ENCODE results near the gene TUBA1B.
"Not testable (repeated sequence)": the region's sequence is repeated elsewhere in the genome, so short reads cannot be mapped to it uniquely, and the experiment has no call there.

Gene TUBA1B

GRCh38 chr12:49131051-49131893, at the start of gene TUBA1B:
TSS of gene TUBA1B (minus strand) at chr12:49131395. CDS start at chr12:49131300, 95 bp downstream.
- peak; percentile 74 for DNase-seq (ENCODE audit: low read depth, low spot score)

DNA sequence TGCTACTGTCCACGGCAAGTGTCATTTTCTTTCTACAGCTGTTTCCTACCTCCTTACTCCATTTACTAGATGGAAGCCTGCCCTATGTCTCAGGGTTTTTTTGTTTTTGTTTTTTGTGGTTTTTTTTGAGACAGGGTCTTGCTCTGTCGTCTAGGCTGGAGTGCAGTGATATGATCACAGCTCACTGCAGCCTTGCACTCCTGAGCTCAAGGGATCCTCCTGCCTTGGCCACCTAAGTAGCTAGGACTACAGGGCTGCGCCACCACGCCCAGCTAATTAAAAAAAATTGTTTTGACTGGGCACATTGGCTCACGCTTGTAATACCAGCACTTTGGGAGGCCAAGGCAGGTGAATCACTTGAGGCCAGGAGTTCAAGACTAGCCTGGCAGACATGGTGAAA, 43.0 kb upstream of the TUBA1B start:
- DNase-seq (ENCODE audit: low read depth, low spot score), result no peak

DNA sequence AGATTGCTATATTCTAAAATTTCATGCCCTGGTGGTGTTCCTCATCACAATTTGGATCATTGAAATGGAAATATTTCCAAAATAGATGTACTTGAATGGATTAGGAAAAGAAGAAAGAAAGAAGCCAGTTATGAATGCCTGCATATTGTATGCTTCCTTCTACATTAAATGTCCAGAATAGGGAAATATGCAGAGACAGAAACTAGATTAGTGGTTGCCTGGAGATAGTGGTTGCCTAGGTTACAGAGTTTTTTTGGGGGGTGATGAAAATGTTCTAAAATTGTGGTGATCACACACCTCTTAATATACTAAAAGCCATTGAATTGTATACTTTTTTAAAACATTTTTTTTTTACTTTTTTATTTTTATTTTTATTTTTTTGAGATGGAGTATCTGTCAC, 39.7 kb upstream of the TUBA1B start:
- DNase-seq (ENCODE audit: low read depth, low spot score), result no peak

GRCh38 chr12:49165114-49165513, 33.9 kb upstream of the TUBA1B start:
- no peak for DNase-seq (ENCODE audit: low read depth, low spot score)

DNA sequence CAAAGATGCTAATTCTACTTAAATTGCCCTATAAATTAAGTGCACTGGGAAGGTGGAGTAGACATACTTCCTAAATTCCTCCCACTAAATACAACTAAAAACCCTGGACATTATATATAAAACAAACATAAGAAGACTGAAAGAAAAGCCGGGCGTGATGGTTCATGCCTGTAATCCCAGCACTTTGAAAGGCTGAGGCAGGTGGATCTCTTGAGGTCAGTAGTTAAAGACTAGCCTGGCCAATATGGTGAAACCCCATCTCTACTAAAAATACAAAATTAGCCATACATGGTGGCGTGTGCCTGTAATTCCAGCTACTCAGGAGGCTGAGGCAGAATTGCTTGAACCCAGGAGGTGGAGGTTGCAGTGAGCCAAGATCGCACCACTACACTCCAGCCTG, 30.7 kb upstream of the TUBA1B start:
- not testable (repeated sequence) for DNase-seq (ENCODE audit: low read depth, low spot score)

DNA sequence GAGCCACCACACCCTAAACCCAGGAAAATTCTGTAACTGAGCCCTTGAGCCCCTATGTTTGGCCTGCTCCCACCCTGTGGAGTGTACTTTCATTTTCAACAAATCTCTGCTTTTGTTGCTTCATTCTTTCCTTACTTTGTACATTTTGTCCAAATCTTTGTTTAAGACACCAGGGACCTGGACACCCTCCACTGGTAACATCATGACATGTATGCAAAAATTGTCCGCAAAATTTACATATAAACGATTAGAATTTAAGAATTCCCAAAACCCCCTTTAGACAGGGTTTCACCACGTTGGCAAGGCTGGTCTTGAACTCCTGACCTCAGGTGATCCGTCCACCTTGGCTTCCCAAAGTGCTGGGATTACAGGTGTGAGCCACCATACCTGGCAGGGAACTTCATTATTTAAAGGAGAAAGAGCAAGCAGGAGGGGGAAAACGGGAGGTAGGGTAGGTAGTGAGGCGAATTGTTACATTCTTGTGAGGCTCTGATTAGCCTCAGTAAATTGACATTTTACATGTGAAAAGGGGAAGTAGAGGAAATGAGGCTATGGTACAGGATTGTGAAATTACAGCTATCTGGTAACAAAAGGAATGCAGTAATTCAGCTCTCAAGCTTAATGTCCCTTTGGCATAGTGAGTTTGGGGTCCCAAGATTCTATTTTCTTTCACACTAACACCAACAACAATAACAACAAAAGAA, 30.0 kb upstream of the TUBA1B start:
- no peak for DNase-seq (ENCODE audit: low read depth, low spot score)

DNA sequence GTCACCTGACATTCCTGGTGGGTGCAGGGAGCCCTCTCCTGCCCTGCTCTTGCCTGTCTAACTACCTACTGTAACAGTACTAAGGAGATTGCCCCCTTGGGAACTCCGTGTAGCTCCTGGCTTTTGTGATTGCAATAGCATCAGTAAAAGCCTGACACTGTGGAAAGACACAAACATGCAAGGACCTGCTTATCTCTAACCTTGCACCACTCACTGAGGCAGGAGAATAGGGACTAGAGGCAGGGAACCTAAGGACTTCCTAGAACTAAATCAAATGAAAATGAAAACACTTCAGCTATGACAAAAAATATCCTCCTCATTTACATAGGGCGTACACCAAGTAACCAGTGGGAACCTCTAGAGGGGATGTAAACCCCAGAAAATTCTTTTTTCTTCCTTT, 29.2 kb upstream of the TUBA1B start:
- DNase-seq (ENCODE audit: low read depth, low spot score), result no peak

GRCh38 chr12:49154221-49154620, 23.0 kb upstream of the TUBA1B start:
- no peak for DNase-seq (ENCODE audit: low read depth, low spot score)

GRCh38 chr12:49147384-49147783, 16.2 kb upstream of the TUBA1B start:
- DNase-seq (ENCODE audit: low read depth, low spot score), result no peak

DNA sequence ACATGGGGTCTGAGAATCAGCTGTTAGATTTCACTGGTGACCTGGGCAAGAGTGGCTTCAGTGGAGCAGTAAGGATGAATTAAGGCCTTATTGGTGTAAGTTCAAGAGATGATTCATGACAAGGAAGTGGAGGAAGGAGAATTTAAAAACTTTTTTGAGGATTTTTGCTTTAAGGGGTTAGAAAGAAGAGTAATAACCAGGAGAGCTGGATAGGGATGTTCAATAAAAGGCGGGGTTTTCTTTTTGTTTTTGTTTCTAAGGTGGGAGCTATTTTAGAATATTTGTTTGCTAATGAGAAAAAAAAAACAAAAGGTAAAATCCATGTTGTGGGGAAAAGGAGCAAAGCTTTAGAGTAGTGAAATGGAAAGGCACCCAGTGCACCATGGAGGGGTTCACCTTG, 15.2 kb upstream of the TUBA1B start:
- DNase-seq (ENCODE audit: low read depth, low spot score), result no peak

- no peak for DNase-seq (ENCODE audit: low read depth, low spot score)
Measured at GRCh38 chr12:49144384-49144783, 13.2 kb upstream of the TUBA1B start.

DNA sequence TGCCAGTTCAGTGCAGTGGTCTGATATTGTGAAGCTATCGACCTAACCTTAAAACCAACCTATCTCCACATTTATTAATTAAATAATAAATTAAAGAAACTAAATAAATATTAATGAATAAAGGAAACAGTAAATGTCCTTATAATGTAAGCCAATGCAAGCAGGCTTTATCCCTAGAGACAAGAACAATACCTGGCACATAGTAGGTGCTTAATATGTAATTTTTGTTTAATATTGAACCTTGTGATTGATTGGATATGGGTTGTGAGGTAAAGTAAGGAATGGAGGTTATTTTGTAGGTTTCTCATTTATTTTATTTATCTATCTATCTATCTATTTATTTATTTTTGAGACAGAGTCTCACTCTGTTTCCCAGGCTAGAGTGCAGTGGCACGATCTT, 7.8 kb upstream of the TUBA1B start:
- no peak for DNase-seq (ENCODE audit: low read depth, low spot score)

- no peak for DNase-seq (ENCODE audit: low read depth, low spot score)
Measured at GRCh38 chr12:49138587-49138986, 7.4 kb upstream of the TUBA1B start.

- DNase-seq (ENCODE audit: low read depth, low spot score), result no peak
Measured at GRCh38 chr12:49137476-49137875, 6.3 kb upstream of the TUBA1B start.

- DNase-seq (ENCODE audit: low read depth, low spot score), result not testable (repeated sequence)
Measured at GRCh38 chr12:49136997-49137396, 5.8 kb upstream of the TUBA1B start.

DNA sequence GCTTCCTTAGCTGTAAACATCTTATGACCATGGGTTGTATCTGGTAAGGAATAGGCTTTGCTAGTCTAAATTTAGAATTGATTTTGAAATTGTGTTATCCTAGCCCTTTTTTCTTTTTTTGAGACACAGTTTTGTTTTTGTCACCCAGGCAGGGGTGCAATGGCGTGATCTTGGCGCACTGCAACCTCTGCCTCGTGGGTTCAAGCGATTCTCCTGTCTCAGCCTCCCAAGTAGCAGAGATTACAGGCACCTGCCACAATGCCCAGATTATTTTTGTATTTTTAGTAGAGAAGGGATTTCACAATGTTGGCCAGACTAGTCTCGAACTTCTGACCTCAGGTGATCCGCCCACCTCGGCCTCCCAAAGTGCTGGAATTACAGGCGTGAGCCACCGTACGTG, 2.4 kb upstream of the TUBA1B start:
- no peak for DNase-seq (ENCODE audit: low read depth, low spot score)

DNA sequence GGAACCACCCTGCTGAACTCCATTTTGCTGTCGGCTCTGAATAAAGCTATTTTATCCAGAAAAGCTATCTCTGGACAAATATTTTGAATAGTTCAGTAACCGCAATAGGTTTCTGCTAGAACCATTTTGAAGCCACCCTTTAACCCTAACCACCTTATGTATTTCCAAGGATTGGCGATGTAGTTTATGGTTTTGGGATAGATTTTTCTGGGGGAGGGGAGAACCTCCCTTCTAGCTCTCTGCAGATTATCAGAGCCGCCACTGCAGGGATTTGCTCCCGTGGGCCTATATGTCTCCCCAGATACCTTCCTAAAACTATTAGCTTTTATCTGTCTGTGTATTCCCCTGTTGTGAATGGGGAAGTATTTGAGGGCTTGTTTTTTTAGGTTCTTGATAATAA, 1.8 kb upstream of the TUBA1B start:
- DNase-seq (ENCODE audit: low read depth, low spot score), result no peak

DNA sequence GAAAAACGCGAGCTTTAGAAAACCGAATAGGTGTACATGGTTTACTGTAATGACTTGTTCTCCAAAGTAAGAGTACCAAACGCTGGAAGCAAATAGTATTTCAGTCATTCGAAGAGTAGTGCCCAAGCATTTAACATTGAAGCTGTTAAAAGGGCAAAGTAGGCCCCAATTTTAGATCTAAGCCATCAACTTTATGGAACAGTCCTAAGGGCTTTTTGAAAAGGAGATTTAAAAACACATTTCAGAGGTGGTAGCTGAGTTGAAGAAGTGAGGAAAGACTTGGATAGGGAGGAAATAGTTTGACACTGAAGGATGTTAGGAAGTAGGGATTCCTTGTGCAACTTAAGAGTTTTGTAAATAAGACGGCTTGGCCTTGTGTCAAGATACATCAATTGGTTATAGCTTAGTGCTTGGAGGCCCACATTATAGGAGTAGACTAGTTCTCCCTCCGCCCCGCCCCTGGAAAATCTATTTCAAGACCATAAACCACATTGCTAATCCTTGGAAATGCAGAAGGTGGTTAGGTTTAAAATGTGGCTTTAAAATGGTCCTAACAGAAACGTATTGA, 783 bp upstream of the TUBA1B start:
- DNase-seq (ENCODE audit: low read depth, low spot score), result no peak

DNA sequence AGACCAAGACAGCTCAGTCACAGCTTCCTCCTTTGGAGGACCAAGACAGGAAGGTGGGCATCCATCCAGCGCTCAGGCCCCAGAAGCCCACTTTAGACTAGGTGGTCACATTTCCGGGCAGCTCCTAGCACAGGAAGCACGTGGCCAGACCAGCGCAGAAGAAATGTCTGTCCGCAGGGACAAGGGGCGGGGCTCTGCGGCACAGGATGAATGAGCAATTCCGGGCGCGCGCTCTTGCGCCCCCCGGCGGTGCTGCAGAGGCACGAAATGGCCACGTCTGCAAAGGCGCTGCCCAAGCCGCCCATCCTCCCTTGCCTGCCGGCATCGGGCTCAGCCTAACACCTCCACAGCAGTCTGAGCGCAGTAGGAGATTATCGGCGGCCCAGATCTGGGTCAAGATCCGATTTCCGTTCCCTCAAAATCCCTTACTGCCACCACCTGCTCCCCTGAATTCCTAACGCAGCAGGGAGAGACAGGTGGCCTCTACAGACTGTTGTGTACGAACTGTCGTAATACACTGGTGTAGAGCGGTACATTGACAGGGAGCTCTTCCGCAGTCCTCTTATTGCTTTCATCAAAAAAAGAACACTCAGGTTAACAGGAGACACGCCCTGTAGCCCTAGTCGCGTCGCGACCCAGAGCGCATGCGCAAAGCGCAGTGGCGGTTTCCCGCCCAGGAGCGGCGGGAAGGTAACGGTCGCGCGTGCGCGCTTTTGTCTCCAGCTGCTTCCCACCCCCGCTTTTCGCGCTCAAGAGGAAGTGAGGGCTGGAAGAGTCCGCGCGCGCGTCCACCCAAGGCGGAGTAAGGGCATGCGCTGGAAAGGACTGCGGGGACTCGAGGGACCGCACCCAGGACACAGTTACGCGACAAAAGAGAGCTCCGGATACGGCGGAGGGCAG, 794 bp downstream of the TUBA1B start:
- peak; percentile 79 for DNase-seq (ENCODE audit: low read depth, low spot score)

- DNase-seq (ENCODE audit: low read depth, low spot score), result no peak
Measured at GRCh38 chr12:49129332-49130150, 1.7 kb downstream of the TUBA1B start.

GRCh38 chr12:49127971-49128370, 3.2 kb downstream of the TUBA1B start:
- DNase-seq (ENCODE audit: low read depth, low spot score), result not testable (repeated sequence)
